Activated CD4-positive, alpha-beta T cell treated with anti-CD3 and anti-CD28 coated beads, Interleukin-2, amount 50 U/mL, for 48 hours (primary cell): ENCODE results near the gene ZDHHC14.
"Not testable (repeated sequence)": the region's sequence is repeated elsewhere in the genome, so short reads cannot be mapped to it uniquely, and the experiment has no call there.

Experiments used
- DNase-seq, 2 experiments: peaks; one replicate each; pipeline ENCODE4 v3.0.0-alpha.2; 2020

Gene ZDHHC14

DNA sequence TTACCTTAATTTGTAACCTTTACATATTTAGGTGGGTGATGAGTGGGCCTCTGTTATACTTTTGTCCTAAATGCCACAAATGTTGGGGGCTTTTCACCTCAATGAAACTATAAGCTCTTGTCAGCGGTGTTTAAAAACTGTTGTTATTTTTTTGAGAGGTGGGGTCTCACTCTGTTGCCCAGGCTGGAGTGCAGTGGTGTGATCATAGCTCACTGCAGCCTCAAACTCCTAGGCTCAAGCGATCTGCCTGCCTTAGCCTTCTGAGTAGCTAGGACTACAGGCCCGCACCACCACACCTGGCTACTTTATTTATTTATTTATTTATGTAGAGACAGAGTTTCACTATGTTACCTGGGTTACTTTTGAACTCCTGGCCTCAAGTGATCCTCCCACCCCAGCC is 66.7 kb downstream of the ZDHHC14 start:
- no peak for DNase-seq

DNA sequence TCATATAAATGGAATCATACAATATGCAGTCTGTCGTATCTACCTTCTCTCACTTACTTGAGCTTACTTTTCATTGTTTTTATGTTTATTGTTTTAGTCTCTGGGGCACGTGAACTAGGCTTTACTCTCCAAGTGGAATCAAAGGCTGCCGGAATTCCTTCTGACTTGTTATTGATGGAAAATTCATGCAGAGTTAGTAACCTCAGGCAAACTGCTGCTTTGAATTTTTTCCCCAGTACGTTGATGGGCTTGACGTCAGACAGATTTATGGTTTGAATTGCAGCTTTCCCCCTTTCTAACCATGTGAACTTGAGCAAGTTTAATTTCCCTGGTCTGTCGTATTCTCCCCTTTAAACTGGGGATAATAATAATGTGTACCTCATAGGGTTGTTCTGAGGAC is 68.6 kb downstream of the ZDHHC14 start:
- no peak for DNase-seq

DNA sequence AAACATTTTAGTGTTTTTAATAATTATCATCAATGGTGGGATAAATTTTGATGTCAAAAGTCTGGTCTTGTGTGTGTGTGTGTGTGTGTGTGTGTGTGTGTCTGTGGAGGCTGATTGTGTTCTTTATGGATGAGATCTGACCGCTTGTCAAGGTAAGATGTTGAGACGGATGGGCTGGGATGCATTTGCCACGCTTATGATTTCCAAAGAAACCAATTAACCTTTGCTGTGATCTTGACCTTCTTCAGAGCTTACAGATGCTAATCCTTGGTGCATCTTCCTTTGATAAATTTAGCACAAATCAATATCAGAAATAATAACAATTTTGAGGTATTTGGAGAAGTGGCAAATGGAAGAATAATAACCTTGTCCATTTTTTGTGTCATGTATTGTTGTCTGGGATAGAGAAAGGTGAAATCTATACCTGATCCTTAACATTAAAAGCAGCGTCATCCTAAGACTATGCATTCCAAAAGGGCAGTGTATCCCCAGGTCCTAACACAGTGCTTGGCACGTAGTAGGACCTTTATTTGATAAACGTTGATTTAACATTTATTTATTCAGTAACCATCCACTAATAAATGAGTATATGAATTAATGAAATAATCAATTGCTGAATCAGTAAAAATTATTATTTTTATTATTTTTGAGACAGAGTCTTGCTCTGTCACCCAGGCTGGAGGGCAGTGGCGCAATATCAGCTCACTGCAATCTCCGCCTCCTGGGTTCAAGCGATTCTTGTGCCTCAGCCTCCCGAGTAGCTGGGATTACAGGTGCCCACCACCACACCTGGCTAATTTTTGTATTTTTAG is 70.1 kb downstream of the ZDHHC14 start:
- no peak for DNase-seq

DNA sequence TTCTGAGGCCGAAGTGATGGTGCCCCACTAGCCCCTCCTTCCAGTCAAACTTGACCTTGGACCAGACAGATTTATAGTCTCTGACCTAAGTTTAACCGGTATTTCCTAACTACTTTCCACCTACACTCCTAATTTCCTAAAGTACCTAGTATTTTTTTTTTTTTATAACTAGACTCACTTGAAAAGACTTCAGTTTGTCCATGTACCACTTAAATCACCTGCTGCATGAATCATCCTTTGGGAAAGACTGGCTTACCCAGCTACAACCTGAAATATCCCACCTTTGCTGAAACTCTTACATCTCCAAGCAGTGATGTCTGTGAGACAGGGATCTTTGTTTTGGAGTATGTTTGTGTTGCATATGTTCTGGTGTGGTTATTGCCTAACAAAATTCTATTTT is 71.1 kb downstream of the ZDHHC14 start:
- DNase-seq, result no peak

DNA sequence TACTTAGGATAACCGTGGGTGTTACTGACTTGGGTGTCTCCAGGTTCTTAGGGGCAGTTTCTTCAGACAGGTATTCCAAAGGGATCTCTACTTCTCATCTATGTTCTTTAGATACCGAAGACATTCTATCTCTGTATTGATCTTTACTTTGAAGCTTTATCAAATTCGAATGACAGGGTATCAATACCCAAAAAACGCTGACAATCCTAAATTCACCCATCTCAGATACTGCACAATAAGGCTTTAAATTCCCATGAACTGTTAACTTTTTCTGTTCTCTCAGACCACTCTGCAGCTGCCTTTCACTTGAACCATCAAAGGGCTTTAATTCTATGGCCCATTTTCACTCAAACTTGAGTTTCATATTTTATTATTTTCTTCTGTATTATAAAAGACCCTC is 72.1 kb downstream of the ZDHHC14 start:
- no peak for DNase-seq

DNA sequence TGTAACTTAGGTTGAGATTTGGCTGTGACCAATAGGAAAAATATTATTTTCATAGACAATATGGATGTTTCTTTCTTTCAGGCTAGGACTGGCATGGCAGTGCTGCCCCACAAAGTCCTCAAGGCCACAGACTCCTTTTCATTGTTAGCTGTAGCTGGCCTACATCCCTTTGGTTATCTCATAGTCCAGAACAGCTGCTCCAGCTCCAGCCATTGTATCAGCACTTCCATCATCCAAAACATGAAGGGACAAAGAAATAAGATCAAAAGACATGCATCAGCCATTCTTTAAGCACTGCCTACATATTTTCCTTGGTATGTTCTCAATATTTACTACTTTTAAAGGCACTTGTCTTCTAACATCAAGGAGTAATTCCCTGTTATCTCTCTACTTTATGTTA is 73.0 kb downstream of the ZDHHC14 start:
- no peak for DNase-seq

DNA sequence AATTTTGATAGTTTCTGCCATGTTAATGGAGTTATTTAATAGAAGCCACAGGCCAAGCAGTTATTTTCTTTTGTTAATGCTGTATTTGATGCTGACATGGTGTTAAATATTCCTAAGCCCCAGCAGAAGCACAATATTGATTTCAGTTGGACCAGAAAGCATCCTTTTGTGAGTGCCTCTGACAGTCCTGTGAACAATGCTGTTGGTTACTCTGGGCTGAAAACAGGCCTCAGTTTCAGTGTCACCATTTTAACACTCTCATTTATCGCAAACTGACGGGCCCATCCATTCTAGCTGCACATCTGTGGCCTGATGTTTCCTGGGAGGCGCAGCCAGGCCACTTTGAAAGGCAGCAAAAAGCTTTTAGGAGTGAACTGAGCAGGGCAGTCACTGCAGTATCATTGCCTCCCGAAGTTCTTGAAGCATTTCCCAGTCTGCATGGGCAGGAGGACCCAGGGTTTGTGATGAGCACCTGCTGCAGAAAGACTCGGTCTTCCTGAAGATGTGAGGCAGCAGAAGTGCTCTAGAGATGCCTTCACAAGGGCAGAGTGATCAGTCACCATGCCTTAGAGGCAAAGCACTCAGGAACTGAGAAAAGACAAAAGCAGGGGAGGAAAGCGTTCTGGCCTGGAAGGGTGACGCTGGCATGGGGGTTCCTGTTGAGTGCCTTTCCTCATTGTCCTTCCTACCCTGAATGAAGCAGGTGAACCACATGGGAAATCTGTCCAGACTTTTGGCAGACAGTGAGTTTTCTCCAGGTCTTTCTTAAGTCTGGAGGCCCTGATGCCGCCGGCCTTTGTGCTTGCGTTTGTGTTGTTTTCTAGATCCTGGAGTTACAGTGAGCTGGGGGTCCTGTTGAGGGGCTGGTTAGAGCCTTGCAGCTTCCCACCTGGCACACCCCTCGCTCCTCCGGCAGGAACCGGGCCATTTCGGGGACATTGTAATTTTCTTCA is 74.0 kb downstream of the ZDHHC14 start:
- no peak for DNase-seq

DNA sequence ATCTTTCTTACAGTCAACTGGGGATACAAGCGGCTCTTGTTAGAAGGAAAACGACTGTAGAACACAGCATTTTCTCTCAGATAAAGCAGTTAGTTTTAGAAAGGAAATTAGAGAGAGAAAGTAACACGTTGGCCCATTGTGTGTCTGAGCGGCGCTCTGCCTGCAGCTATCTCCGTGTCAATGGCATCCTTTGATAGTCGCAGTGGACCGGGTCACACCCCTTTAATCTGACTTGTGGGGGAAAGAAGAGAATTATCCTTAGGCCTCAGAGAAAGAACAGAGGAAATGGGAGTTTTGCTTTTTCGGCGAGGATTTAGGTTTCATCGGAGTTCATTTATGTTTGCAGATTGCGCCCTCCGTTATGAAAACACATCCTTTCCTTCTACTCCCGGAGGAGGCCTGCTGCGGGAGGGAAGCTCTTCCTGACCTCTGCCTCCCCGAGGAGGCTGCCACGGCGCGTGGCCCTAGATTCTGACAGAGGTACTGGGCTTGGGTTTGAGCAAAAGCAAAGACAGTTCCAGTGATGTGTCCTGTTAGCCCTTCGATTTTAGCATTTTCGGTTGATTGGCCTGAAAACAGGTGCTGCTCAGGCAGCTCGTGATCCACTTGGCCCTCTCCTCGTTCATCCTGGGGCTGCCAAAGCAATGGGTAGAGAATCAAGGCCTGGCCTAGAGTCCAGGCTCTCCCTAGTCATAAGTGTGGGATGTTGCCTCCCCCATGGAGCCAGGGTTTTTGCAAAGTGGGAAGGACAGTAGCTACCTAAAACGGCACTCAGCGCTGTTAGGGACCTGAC is 74.9 kb downstream of the ZDHHC14 start:
- no peak for DNase-seq

DNA sequence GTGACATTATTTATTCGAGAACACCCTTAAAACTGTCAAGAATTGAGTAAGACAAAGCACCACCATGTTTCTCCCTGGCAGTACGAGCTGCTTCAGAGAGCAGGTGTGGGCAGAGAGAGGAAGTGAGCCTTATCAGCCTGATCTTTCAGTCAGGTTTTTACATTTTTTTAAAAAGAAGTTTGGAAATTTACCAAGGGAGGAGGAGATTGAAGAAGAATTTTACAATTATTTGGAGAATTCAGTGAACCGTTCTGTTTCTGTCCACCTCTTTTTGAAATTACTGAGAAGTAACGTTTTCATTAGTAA is 75.5 kb downstream of the ZDHHC14 start:
- DNase-seq, result no peak

DNA sequence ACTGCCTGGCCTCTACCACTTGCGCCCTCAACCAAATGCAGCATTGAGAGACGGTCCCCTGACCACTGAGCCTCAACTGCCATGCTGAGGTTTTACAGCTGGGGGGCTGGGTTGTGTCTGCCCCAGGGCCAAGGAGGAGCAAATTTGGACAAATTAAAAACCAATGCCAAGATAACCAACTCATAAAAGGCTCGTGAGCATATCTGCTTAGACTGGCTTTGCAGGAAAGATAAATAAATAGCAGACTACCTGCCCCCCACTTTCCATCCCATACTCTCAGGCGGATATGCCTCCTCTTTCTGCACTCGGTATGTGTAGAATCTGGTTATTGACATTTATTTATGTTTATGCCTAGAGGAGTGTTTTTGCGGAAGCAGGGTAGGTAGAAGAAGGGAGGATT is 76.8 kb downstream of the ZDHHC14 start:
- no peak for DNase-seq

DNA sequence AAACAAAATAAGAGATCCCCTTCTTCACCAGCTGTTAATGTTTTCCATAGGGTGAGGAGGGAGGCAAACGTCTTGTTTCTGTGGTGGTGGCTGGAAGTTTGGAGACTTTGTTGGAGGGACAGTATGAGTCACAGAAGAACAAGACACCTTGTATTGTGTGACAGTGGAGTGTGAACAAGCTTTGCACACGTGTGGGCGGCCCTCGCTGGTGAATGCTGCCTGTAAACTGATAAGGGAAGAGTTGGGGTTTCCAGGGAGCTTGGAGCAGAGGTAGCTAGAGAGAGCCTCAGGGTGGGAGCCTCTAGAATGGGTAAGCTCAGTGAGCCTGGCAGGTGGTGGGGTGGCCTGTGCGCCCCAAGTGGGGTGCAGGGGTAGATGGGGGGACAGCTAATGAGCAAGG is 78.3 kb downstream of the ZDHHC14 start:
- DNase-seq, result peak; percentile 47 to 62

DNA sequence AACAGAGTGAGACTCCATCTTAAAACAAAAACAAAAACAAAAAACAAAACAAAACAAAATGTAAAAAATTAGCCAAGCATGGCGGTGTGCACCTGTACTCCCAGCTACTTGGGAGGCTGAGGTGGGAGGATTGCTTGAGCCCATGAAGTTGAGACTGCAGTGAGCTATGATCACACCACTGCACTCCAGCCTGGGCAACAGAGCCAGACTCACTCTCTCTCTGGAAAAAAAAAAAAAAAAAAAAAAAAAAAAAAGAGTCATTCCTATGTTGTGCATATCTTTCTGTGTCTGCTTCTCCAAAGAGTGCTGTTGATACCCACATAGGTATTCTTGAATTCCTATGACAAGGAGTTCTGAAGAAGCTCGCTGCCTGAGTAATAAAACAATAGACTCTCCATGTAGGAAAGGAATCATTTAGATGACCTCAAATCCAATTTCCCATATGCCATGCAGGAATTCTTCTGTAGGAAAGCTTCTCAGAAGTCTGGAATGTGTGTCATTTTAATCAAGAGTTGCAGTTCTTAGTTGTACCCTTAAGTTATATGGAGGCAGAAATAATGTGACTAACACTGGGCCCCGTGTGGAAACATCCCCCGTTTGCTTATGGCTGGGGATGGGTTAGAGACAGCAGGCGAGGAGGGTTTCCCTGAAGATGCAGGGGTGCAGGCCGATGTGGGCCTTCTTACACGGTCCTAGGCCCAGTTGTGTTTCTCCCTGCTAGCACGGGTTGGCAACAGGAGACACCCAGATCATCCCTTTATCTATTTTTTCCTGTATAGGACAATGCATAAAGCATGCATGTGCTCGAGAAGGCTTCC is 79.4 kb downstream of the ZDHHC14 start:
- peak in 1 of 2 experiments; percentile 29 for DNase-seq

DNA sequence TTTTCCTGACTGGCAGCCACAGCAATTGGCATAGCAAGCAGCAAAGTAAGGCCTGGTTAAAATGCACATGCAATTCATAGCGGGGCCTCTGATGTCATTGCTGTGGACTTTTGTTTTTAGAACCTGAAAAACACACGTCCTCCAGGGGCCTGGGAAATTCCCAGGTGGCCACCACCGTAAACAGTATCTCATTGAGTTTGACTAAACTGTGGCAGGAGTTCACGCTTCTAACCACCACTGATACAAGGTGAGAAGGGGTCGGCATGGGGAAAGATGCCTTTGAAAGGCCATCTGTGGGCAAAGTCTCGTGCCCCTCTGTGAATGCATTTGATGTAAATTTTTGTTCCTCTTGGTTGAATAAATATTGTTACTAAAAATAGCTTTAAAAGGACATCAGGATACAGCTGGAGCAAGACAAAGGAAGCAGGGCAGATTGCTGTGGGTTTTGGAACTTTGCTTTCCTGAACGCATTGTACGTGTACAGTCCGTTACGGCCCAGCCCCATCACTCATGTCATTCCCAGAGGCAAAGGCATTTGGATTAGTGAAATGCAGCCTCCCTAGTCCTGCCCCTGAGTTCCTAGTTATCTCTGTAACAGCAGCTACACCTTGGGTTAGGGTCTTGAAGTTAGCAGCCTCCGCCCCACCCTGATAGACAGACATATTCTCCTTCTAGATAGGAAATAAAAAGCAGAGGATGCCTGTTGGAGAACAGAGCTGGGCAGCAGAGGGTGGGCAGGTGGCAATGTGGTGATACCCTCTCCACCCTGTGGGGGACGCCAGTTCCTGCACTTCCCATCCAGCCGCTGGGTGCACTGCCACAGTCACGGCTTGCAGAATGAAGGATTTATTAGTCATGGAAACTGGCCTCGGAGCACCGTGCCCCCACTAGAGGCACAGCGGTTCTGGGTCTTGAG is 80.3 kb downstream of the ZDHHC14 start:
- peak; percentile 66 to 81 for DNase-seq

DNA sequence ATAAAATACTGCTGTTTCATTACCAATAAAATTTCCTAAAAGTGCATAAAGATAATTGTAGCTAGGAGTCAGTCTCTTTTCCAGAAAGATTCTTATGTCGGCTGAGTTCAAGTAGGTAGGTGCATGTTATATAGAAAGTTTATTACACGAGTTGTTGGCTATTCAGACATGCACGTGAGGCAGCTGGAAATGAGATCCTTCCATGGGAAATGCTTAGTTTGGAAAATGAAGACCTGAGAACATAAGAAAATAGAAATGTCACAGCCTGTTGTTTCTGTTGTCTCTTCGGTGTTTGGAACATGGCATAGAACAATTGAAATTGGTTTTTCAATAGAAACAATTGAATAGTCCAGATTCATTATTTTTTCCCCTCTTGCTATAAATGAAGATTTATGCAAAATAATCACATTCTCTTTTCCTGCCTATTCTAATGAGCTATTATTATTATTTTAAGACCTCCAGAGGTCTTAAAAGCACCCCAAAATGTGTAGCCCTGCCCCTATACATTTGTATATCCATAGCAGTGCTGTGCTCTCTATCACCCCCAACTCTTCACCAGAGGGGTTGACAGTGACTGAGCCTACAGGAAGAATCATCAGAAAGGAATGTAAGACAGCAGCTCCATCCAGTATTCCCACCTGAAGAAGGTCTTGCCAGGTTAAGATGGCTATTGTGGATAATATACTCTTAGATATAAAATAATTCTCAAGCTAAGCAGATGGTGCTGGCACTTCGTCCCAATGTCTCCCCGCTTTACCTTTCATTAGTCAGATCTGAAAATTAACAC is 82.2 kb downstream of the ZDHHC14 start:
- DNase-seq, result no peak

DNA sequence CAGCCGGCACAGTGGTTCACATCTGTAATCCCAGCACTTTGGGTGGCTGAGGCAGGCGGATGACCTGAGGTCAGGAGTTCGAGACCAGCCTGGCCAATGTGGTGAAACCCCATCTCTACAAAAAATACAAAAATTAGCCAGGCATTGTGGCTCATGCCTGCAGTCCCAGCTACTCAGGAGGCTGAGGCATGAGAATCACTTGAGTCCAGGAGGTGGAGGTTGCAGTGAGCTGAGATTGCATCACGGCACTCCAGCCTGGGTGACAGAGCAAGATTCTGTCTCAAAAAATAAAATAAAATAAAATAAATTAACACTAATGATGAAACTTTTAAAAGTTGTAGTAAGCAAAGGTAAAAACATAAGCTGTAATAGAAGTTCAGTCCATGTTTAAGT is 82.7 kb downstream of the ZDHHC14 start:
- DNase-seq, result not testable (repeated sequence)

DNA sequence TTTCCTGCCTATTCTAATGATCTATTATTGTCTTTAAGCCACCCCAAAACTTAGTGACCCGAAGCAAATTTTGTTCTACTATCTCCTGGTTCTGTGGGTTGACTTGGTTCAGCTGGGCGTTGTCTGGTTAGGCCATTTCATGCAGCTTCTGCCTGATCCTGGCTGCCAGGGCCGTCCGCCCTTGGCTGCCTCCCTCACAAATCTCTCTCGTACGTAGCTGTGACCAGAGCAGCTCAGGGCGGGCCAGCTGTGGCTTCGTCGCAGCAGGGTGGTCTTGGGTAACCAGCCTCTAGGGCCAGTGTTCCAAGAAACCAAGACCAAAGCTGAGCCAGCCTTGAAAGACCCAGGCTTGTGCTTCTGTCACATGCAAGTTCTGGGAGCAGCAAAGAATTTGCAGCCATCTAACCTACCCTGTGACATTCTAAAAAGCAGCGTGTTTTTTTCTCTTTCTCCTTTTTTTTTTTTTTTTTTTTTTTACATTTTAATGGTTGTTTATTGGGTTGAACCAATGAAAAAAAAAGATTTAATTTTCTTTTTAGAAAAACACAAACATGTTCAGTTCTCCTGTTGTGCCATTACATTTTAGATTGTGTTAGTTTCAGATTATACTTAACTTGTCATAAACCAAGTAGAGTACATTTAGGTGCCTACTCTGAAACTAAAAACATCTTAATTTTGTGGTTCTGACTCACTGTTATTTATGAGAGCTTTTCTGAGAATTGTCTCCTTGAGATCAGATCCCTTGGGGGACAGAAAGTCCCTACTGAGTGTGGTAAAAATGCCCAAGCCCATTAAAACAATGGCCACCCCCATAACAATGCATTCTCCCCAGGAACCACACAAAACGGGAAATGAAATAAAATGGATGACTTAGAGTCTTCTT is 83.9 kb downstream of the ZDHHC14 start:
- DNase-seq, result no peak

DNA sequence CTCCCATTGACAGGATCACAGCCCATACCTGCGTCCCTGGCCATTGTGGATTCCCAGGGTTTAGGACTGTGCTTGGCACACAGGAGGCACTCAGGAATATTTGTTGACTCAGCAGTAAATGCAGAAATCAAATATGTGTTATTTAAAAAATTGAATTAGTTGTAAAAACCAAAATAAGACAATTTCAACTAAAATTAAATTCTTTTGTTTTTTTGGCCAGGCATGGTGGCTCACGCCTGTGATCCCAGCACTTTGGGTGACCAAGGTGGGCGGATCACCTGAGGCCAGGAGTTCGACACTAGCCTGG is 85.3 kb downstream of the ZDHHC14 start:
- no peak for DNase-seq

DNA sequence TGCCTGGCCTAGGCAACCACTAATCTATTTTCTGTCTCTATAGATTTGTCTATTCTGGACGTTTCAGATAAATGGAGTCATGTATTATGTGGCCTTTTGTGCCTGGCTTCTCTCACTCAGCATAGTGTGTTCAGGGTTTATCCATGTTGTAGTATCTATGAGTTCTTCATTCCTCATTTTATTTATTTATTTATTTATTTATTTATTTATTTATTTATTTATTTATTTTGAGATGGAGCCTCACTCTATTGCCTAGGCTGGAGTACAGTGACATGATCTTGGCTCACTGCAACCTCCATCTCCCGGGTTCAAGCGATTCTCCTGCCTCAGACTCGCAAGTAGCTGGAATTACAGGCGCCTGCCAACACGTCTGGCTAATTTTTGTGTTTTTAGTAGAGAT is 86.3 kb downstream of the ZDHHC14 start:
- not testable (repeated sequence) for DNase-seq

DNA sequence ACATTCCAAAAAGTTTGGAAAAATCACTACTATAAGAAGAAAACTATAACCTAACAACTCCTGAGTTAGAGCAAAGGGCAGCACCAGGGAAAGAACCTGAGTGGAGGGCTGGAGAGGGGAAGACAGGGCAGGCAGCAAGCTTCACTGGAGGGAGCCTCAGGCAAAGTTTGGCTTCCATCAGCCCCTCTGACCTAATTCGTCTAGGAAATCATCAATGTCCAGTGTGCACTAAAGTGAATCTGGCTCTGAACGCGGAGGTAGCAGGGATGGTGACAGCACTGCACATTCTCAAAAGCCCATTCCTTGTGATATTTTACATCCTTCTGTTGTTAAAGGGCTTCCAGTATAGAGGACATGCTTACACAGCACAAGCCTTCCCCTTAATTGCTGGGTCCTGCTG is 87.1 kb downstream of the ZDHHC14 start:
- DNase-seq, result no peak

DNA sequence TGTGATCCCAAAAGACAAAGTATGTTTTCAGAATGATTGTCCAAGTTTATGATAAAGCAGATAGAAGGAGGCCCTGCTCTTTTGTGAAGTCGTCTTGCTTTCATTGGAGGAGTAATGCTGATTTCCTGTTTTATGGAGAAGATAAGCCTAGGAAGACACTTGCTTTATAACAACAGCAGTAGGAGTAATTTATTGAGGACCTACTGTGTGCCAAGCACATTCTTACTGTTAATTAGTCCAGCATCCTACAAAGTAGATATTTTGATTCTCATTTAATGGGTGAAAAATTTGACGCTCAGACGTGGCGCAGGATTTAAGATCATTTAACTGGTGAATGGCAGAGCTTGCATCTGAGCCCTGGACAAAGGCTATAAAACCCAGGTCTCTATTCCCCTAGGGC is 87.6 kb downstream of the ZDHHC14 start:
- DNase-seq, result no peak
